Measurements from ENCODE around the gene CD83. TPM values are rescaled to one million over a fixed set of nuclear protein-coding genes. Genes with fewer than 3 reads are reported as not detected.

The CD83 gene
- total and polyA plus RNA-seq, 12 donors = 4.0 to 245 (median 8.5) TPM

- intact Hi-C loops (cut with DNase I) = no loop called here
- no peak overlapping the region for H3K27ac ChIP-seq
- H3K4me1 ChIP-seq (replicated peaks in 1 of 2) = peaks cover 0 to 7% of the 10 kb centered on the region in 2 donors
- no peaks in the 10 kb centered on the region for H3K9me3 ChIP-seq (replicated peaks in 1 of 3)
- 87 to 97% (median 95%) methylated on average over 6 to 7 of the region's 7 CpGs for WGBS, 4 donors
- TF ChIP-seq CTCF (IDR thresholded peaks at IDR 0.05) (no peak), POLR2A (IDR thresholded peaks at IDR 0.05) (no peak)
- no peak for DNase-seq
- H3K4me3 ChIP-seq = no peak overlapping the region
- peaks cover 0 to 13% of the 10 kb centered on the region in 2 donors for H3K36me3 ChIP-seq (replicated peaks in 1 of 2)
- no peaks in the 10 kb centered on the region for H3K27me3 ChIP-seq
Measured at GRCh38 chr6:14131579-14131978, 14.0 kb downstream of the CD83 start.

- intact Hi-C loops (cut with DNase I) = no loop called here
Measured at GRCh38 chr6:14132244-14132920, 14.8 kb downstream of the CD83 start.

GRCh38 chr6:14132921-14133275, 15.3 kb downstream of the CD83 start:
- TF ChIP-seq POLR2A (IDR thresholded peaks at IDR 0.05) = no peak
- no peak for TF ChIP-seq CTCF (IDR thresholded peaks at IDR 0.05)
- no peak overlapping the region for H3K27ac ChIP-seq
- no peaks in the 10 kb centered on the region for H3K27me3 ChIP-seq
- no peak for DNase-seq
- H3K4me1 ChIP-seq (replicated peaks in 1 of 2) = peaks cover 0 to 7% of the 10 kb centered on the region in 2 donors
- WGBS, 4 donors = 83 to 96% (median 93%) methylated on average over 4 of the region's 4 CpGs
- no peaks in the 10 kb centered on the region for H3K9me3 ChIP-seq (replicated peaks in 1 of 3)
- intact Hi-C loops (cut with DNase I) = no loop called here
- H3K36me3 ChIP-seq (replicated peaks in 1 of 2) = peaks cover 0 to 13% of the 10 kb centered on the region in 2 donors
- H3K4me3 ChIP-seq = no peak overlapping the region

More at GRCh38 chr6:14132244-14132920, 14.8 kb downstream of the CD83 start:
- Histone ChIP-seq H3K4me1 (replicated peaks in 1 of 2) (peaks cover 0 to 7% of the 10 kb centered on the region in 2 donors), H3K4me3 (no peak overlapping the region), H3K36me3 (replicated peaks in 1 of 2) (peaks cover 0 to 13% of the 10 kb centered on the region in 2 donors), H3K9me3 (replicated peaks in 1 of 3) (no peaks in the 10 kb centered on the region), H3K27me3 (no peaks in the 10 kb centered on the region), H3K27ac (no peak overlapping the region)
- WGBS, 4 donors = 90 to 93% (median 93%) methylated on average over 10 of the region's 10 CpGs
- TF ChIP-seq POLR2A (IDR thresholded peaks at IDR 0.05) (no peak), CTCF (IDR thresholded peaks at IDR 0.05) (no peak)
- DNase-seq = no peak

GRCh38 chr6:14134211-14134910, 16.8 kb downstream of the CD83 start:
- intact Hi-C loops (cut with DNase I) = no loop called here
- Histone ChIP-seq H3K36me3 (replicated peaks in 1 of 2) (peaks cover 0 to 13% of the 10 kb centered on the region in 2 donors), H3K4me1 (replicated peaks in 1 of 2) (peaks cover 0 to 7% of the 10 kb centered on the region in 2 donors), H3K9me3 (replicated peaks in 1 of 3) (no peaks in the 10 kb centered on the region), H3K27ac (no peak overlapping the region), H3K4me3 (no peak overlapping the region), H3K27me3 (no peaks in the 10 kb centered on the region)
- 92 to 97% (median 97%) methylated on average over 4 of the region's 4 CpGs for WGBS, 4 donors
- TF ChIP-seq POLR2A (IDR thresholded peaks at IDR 0.05) = no peak
- no peak for TF ChIP-seq CTCF (IDR thresholded peaks at IDR 0.05)
- no peak for DNase-seq
